Osteoblast (primary cell): ENCODE measurements around the gene LSP1. TPM values are rescaled to one million over a fixed set of nuclear protein-coding genes. Genes with fewer than 3 reads are reported as not detected.

Experiments
- DNase-seq: peaks from one replicate; pipeline ENCODE4 v3.0.0; 2011; ENCODE audit warnings: low spot score, mixed read lengths; ENCODE audit not compliant: insufficient read length; ENCODE audit errors: missing footprints
- H2AFZ ChIP-seq: 2 replicates; pipeline ENCODE4 v1.6.0; 2011; ENCODE audit warnings: mild to moderate bottlenecking, low read length
- H3K27ac ChIP-seq: 2 replicates; pipeline ENCODE4 v1.5.1; 2011; ENCODE audit warnings: mild to moderate bottlenecking, low read depth, low read length, moderate library complexity
- H3K27me3 ChIP-seq: 2 replicates; pipeline ENCODE4 v1.6.0; 2012; ENCODE audit warnings: mild to moderate bottlenecking, control low read depth, inconsistent platforms, low read length, moderate library complexity; ENCODE audit not compliant: insufficient read depth
- H3K36me3 ChIP-seq: 2 replicates; pipeline ENCODE4 v1.5.1; 2011; ENCODE audit warnings: mild to moderate bottlenecking, low read length, control low read depth, moderate library complexity; ENCODE audit not compliant: insufficient read depth
- H3K4me1 ChIP-seq: 2 replicates; pipeline ENCODE4 v1.5.1; 2011; ENCODE audit warnings: mild to moderate bottlenecking, low read length, control low read depth, moderate library complexity; ENCODE audit not compliant: insufficient read depth
- H3K4me2 ChIP-seq: 2 replicates; pipeline ENCODE4 v1.6.0; 2011; ENCODE audit warnings: mild to moderate bottlenecking, low read length; ENCODE audit not compliant: insufficient read depth
- H3K4me3 ChIP-seq: fragments of 200-600 bp; sonication (generic); 3 replicates; pipeline ENCODE4 v1.5.1; 2012; ENCODE audit warnings: mild to moderate bottlenecking, low read length, inconsistent platforms; ENCODE audit not compliant: insufficient read depth
- H3K79me2 ChIP-seq: 2 replicates; pipeline ENCODE4 v1.6.0; 2012; ENCODE audit warnings: mild to moderate bottlenecking, low read length, control low read depth, inconsistent platforms; ENCODE audit not compliant: insufficient read depth
- H3K9me3 ChIP-seq: 2 replicates; pipeline ENCODE4 v1.5.1; 2011; ENCODE audit warnings: low read depth, low read length, control low read depth
- H4K20me1 ChIP-seq: 2 replicates; pipeline ENCODE4 v1.6.0; 2012; ENCODE audit warnings: mild to moderate bottlenecking, low read length, control low read depth; ENCODE audit not compliant: insufficient read depth
- total RNA-seq: library from RNA; depleted of rRNA; stranded (reverse); fragments of >200 nt; gene quantifications from 2 replicates; pipeline ENCODE4 v1.2.3, GENCODE V29; 2012
- TF ChIP-seq, protein P1 (sequence below): IDR thresholded peaks from 2 replicates; pipeline ENCODE4 v1.5.1; 2011; ENCODE audit warnings: mild to moderate bottlenecking, low read depth, low read length, moderate library complexity; ENCODE audit errors: extremely low read depth

The LSP1 gene
- total RNA-seq, 1 donor, result 54.6 TPM

DNA sequence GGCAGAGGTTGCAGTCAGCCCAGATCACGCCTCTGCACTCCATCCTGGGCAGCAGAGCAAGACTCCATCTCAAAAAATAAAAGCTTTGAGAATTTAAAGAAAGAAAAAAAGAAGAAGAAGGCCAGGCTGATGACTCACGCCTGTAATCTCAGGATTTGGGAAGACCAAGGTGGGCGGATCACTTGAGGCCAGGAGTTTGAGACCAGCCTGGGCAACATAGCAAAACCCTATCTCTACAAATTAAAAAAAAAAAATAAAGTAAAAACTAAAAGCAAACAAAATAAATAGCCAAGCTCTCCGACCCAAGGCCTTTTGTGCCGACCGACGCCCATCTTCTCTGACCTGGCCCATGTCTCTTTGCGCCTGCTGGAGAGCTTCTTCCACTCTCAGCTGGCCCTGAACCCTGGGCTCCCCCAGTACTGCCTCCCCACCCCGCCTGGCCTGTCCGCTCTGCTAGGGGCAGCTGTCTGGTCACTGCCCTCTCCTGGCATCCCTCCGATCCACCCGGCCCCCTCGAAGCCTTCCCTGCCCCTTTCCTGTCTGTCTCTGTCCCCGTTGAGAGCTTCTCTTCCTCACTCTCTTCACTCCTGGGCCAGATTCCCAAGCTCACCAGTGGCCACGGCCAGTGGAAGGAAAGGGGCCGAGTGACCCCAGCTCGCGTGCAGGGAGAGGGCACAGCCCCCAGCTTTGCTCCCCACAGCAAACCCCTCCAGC lies 4.8 kb upstream of the LSP1 start:
- H4K20me1 ChIP-seq, result no peaks in the 10 kb centered on the region
- H3K4me2 ChIP-seq, result no peak overlapping the region
- TF ChIP-seq, protein P1, sequence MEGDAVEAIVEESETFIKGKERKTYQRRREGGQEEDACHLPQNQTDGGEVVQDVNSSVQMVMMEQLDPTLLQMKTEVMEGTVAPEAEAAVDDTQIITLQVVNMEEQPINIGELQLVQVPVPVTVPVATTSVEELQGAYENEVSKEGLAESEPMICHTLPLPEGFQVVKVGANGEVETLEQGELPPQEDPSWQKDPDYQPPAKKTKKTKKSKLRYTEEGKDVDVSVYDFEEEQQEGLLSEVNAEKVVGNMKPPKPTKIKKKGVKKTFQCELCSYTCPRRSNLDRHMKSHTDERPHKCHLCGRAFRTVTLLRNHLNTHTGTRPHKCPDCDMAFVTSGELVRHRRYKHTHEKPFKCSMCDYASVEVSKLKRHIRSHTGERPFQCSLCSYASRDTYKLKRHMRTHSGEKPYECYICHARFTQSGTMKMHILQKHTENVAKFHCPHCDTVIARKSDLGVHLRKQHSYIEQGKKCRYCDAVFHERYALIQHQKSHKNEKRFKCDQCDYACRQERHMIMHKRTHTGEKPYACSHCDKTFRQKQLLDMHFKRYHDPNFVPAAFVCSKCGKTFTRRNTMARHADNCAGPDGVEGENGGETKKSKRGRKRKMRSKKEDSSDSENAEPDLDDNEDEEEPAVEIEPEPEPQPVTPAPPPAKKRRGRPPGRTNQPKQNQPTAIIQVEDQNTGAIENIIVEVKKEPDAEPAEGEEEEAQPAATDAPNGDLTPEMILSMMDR, result no peak
- H3K27ac ChIP-seq, result no peak overlapping the region
- H3K79me2 ChIP-seq, result no peaks in the 10 kb centered on the region
- no peak for DNase-seq
- H2AFZ ChIP-seq, result no peak overlapping the region
- no peaks in the 10 kb centered on the region for H3K9me3 ChIP-seq
- H3K36me3 ChIP-seq, result no peaks in the 10 kb centered on the region
- H3K4me1 ChIP-seq, result no peaks in the 10 kb centered on the region
- no peaks in the 10 kb centered on the region for H3K27me3 ChIP-seq
- H3K4me3 ChIP-seq, result no peak overlapping the region

DNA sequence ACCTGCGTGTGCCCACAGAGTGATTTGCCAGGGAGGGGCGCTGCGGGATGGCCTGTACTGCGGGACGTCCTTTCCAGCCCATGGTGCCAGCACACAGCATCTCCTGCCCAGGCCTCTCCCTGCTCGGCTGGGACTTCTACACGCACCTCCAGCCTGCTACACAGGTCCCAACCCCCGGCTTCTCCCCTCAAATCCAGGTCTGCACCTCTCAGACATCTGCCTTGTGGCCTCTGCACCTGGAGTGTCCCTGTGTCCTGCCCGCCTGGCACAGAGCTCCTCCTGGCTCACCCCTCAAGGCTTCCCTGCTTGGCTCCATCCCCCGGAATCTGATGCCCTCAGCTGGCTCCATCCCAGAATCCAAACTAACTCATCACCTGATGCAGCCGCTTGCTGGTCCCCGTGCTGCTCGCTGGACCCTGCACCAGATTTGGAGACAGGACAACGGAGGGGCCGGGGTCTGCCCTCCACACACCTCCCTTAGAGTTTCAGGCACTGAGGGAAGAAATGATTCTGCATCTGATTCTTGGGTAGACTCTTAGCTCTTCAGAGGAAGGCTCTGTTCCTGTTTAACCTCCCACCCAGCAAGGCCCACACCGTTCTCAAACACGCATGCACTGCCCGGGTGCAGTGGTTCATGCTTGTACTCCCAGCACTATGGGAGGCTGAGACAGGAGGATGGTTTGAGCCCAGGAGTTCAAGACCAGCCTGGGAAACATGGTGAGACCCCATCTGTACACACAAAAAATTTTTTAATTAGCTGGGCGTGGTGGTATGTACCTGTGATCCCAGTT lies 4.0 kb upstream of the LSP1 start:
- H4K20me1 ChIP-seq, result no peaks in the 10 kb centered on the region
- H3K4me2 ChIP-seq, result no peak overlapping the region
- H3K4me3 ChIP-seq, result no peak overlapping the region
- H3K36me3 ChIP-seq, result no peaks in the 10 kb centered on the region
- no peaks in the 10 kb centered on the region for H3K27me3 ChIP-seq
- no peaks in the 10 kb centered on the region for H3K4me1 ChIP-seq
- H2AFZ ChIP-seq, result no peak overlapping the region
- TF ChIP-seq, protein P1, result no peak
- H3K79me2 ChIP-seq, result no peaks in the 10 kb centered on the region
- DNase-seq, result no peak
- no peak overlapping the region for H3K27ac ChIP-seq
- H3K9me3 ChIP-seq, result no peaks in the 10 kb centered on the region

DNA sequence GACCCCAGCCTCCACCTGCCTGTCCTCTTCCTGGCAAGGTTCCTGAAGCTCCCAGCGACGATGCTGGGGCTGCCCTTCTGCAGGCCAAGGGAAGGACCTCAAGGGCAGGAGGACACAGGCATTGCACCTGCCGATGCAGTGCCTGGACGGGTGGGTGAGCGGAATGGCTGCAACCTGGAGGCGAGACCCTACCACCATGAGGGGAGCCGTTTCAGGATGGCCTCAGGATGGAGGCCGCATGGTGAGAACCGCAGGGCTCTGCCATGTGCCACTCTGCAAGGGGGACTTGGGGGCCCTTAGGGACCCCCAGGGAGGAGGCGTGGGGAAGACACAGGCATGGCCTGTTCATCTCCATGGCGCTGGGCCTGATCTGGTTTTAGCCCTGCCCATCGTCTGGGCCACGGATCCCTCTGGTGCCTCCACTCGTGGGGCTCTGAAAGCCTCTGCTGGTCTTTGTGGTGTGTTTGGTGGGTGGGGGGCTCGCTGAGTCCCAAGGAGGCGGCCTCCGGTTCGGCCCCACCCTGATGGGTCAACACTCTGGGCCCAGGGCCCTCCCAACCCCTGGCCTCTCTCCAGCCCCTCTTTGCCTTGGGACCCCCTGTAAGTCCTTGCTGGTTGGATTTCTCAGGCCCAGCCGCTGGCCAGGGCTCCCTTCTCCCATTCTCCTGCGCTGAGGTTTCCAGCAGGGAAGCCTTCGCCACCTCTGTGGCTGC lies 1.3 kb upstream of the LSP1 start:
- TF ChIP-seq, protein P1, result no peak
- H3K79me2 ChIP-seq, result no peaks in the 10 kb centered on the region
- DNase-seq, result no peak

More for the DNA sequence above, 1.3 kb upstream of the LSP1 start:
- Histone ChIP-seq H3K27ac (no peak overlapping the region), H3K4me3 (no peak overlapping the region), H3K4me1 (no peaks in the 10 kb centered on the region), H3K9me3 (no peaks in the 10 kb centered on the region), H4K20me1 (no peaks in the 10 kb centered on the region), H3K27me3 (no peaks in the 10 kb centered on the region), H3K4me2 (no peak overlapping the region), H2AFZ (no peak overlapping the region), H3K36me3 (no peaks in the 10 kb centered on the region)
